Esophagus squamous epithelium (tissue), 4 donors: ENCODE data around the gene RNF217.

Experiments used
- CTCF ChIP-seq, 6 experiments: fragments of 450-650 bp in 4 of 6; fragments of 200-600 bp in 2 of 6; sonication (generic) in 2 of 6; IDR thresholded peaks; one replicate each; pipeline ENCODE4 v1.5.1; 2016 to 2019; ENCODE audit warnings: antibody characterized with exemption in 6 of 6, mild to moderate bottlenecking in 4 of 6, moderate library complexity in 4 of 6
- POLR2A ChIP-seq, 4 donors: fragments of 450-650 bp; IDR thresholded peaks; one replicate each; pipeline ENCODE4 v1.6.1; 2017; ENCODE audit warnings: antibody characterized with exemption in 4 of 4, mild to moderate bottlenecking in 4 of 4, moderate library complexity in 3 of 4

GRCh38 chr6:125044066-125044465 is 81.8 kb downstream of the RNF217 start:
- TF ChIP-seq CTCF (IDR thresholded peaks at IDR 0.05) (no peak), POLR2A (IDR thresholded peaks at IDR 0.05) (no peak)
